Stimulated activated CD4-positive, alpha-beta T cell treated with anti-CD3 and anti-CD28 coated beads, TNF-alpha, amount 100 ng/mL, for 24 hours (primary cell): Measurements from ENCODE around the gene PROM2.
"Not testable (repeated sequence)": the region's sequence is repeated elsewhere in the genome, so short reads cannot be mapped to it uniquely, and the experiment has no call there.

ENCODE experiments used
- DNase-seq, 3 experiments: peaks; one replicate each; pipeline ENCODE4 v3.0.0-alpha.2; 2020; ENCODE audit warnings: low read depth in 3 of 3

The PROM2 gene

DNA sequence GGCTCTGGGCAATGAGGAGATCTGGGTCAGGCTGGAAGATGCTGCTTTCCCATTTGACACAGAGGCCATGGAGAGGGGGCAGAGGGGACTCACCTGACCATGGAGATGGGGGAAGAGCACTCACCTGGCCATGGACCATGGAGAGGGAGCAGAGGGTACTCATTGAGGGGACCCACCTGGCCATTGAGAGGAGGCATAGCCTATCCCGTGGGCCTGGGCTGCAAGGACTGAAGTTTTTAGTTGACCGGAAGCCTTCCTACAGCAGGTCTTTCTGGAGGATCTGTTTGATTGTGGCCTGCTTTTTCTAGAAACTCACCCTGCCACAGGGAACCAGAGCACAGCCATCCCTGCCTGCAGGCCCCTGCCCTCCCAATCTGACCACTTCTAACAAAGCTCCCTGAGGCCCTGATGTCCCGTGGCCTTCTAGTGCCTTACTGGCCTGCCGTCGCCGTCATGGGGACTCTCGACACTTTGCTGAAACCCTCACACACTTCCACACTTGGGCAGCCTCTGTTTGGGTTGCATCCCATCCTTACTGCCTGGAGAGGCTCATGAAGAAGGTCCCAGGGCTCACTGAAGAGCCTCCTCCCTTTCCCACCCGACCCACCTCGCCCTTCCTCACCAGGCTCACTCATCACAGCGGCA is 5.1 kb upstream of the PROM2 start:
- DNase-seq = no peak

GRCh38 chr2:95269745-95270144 is 4.5 kb upstream of the PROM2 start:
- DNase-seq = not testable (repeated sequence)

DNA sequence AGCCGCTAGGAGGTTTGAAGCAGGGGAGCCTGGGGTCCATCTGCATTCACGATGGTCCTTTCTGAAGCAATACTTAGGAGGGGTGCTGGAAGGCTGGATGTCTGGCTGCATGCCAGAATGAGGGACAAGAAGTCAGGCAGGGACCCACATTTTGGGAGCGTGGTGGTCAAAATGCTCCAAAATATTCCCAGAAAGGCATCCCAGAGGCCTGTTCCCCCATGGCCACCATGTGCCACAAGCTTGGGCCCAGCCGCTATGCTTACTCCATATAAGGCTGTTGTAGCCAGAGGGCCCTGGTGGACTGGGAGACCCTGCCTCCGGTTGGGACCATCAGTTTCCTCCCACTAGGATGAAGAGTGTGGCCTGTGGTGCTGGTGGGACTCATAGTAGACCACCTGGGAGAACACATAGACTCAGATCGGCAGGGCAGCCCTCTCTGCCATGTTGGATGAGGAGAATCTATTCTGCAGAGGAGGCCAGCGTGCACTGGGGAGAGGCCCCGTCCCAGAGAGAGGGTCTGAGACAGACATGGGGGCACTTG is 3.6 kb upstream of the PROM2 start:
- no peak for DNase-seq

- DNase-seq = no peak
These were observed 2.8 kb upstream of the PROM2 start for GRCh38 chr2:95271381-95271971.

DNA sequence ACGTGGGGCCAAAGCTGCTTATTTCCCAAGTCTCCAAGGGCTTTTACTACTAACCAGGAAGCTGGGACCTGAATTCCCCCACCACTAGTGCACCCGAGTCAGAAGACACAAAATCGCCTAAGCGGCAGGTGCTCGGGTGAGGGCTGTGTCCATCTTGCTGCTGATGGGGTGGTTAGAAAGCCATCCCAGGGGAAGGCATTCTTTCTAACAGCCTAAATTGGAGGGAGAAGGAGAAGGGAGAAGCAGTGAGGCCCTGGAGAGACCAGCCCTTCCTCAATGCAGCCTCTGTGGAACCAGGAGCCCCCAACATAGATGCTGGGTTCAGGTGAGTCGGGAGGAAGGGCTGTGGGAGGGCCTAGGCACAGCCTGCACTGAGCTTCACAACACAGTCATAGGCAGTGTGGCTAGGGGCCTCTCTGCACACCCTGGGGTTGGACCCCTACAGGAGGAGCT is 1.9 kb upstream of the PROM2 start:
- no peak for DNase-seq

- DNase-seq = no peak
These were observed 1.5 kb upstream of the PROM2 start for GRCh38 chr2:95272781-95273180.

- no peak for DNase-seq
These were observed 521 bp upstream of the PROM2 start for GRCh38 chr2:95273566-95274290.

DNA sequence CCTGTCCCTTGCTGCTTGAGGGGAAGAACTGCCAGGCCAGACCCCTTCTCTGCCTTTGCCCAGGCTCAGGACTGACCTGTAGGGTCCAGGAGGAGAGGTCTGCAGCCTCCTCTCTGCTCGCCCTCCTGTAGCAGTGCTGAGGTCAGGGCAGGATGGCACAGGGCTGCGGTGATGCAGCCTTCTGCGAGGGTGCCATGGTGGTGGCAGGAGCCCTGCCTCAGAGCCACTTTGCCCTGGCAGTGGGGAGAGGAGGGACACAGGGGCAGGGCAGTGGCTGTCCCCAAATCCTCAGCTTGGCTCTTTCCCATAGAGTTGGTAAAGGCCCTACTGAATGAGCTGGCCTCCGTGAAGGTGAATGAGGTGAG is 884 bp downstream of the PROM2 start:
- DNase-seq = no peak

DNA sequence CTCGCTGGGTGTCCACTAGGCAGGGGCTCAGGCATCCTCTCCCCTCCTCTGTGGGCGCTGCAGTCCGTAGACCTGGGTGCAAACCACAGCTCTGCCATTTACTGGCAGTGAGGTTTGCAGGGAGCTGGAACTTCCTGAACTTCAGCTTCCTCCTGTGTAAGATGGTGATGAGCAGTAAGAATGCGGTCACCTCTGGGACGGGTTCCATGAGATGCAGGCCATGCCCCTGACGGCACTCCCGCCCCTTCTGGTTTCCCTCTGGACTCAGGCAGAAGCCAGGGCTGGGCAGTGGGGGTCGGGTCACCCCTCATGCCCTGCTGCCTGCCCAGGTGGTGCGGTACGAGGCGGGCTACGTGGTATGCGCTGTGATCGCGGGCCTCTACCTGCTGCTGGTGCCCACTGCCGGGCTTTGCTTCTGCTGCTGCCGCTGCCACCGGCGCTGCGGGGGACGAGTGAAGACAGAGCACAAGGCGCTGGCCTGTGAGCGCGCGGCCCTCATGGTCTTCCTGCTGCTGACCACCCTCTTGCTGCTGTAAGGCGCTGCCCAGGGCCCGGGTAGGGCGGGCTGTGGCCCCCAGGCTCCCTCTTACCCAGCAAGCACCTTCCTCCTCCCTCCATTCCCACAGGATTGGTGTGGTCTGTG is 1.5 kb downstream of the PROM2 start:
- DNase-seq = no peak

- no peak for DNase-seq
These were observed 2.1 kb downstream of the PROM2 start for GRCh38 chr2:95276244-95276887.

DNA sequence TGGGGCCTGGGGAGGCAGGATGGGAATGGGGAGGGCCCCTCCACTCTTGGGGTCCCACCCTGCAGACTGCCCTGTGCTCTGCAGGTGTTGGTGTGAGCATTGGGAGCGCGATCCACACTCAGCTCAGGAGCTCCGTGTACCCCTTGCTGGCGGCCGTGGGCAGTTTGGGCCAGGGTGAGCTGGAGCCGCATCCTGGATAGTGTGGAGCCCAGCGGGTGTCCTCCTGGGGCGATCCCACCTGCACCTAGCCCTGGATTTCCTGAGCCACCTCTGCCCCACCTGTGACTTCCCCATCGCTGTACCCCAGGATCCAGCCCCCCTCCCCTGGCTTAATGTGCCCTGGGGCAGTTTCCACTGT is 2.6 kb downstream of the PROM2 start:
- no peak for DNase-seq

GRCh38 chr2:95277246-95277906 is 3.1 kb downstream of the PROM2 start:
- no peak for DNase-seq

DNA sequence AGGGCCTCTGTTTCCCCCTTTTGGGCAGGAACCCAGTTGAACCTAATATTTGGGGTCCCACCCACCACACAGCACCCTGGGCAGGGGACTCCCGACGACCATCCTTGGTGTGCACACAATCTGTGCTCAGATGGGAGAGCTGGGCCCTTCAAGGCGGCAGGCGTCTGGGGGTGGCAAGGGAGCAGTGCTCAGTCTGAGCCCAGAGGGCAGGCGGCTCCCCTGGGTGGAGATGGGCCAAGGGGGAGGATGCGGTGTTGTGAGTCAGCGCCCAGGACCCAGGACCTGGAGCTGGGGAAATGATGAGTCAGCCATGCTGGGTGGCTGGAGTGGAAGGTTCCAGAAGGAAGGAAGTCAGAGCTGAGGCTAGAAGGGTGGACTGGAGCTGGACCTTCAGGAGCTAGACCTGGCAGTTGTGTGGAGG is 3.8 kb downstream of the PROM2 start:
- DNase-seq = no peak

DNA sequence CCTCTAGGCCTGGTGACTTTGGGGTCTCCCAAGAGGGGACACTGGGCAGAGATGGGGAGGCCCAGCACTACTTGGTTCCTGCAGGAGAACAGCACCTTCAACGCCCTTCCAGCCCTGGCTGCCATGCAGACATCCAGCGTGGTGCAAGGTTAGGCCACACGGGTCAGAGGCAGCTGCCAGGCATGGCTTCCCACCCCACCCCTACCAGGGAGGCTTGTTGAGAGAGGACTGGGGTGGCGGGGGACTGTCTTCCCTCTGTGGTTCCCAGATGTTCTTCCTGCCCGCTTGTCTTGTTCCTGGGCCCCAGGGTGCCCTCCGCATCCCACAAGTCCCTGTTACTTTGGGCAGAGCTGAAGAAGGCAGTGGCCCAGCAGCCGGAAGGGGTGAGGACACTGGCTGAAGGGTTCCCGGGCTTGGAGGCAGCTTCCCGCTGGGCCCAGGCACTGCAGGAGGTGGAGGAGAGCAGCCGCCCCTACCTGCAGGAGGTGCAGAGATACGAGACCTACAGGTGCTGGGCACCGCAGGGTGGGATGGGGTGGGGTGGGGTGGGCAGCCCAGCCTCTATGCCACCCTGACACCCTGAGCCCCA is 4.5 kb downstream of the PROM2 start:
- no peak for DNase-seq

- DNase-seq = no peak
These were observed 5.3 kb downstream of the PROM2 start for GRCh38 chr2:95279435-95280035.

- no peak for DNase-seq
These were observed 6.8 kb downstream of the PROM2 start for GRCh38 chr2:95281071-95281470.

GRCh38 chr2:95281786-95282185 is 7.5 kb downstream of the PROM2 start:
- DNase-seq = no peak

GRCh38 chr2:95282458-95282857 is 8.2 kb downstream of the PROM2 start:
- DNase-seq = no peak

DNA sequence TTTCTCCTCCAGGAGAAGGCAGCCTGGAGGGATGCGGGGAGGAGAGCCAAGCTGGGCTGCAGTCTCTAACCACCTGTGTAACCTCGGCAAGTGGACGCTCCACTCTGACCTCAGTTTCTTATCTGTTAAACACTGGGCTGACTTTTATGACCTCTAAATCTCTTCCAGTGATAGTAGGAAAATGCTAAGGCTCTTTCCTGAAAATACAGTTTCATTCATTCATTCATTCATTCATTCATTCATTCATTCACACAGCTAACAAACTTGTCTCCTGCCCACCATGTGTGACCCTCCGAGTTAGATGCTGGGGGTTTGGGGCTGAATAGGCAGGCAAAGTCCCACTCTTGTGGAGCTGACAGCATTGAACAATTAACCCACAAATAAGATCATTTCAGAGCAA is 9.3 kb downstream of the PROM2 start:
- no peak for DNase-seq

DNA sequence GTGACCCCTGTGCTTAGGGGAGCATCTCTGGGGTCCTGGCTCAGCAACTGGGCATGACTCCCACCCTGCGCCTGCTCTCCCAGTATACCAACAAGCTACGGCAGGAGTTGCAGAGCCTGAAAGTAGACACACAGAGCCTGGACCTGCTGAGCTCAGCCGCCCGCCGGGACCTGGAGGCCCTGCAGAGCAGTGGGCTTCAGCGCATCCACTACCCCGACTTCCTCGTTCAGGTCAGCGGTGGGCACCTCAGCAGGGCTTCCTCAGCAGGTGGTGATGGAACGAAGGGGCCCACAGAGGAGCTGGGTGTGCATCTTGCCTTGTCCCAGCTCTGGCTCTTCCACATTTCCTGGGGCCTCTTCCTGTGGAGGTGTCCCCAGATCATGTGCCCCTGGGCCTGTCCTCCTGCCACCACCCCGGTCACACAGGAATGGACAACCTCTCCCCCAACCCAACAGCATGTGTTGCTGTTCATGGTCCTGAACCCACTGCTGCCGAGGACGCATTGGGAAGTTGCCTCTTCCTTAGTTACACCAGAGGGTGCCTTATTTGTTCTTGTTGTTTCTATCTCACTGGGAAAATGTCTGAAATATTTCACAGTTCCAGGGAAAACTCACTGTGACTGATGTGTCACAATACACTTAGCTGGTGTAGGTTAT is 10.8 kb downstream of the PROM2 start:
- no peak for DNase-seq
